Activated CD8-positive, alpha-beta T cell treated with anti-CD3 and anti-CD28 coated beads for 36 hours (primary cell): ENCODE measurements around the gene ZNF630. TPM values are rescaled to one million over a fixed set of nuclear protein-coding genes. Genes with fewer than 3 reads are reported as not detected.
"Not testable (repeated sequence)": the region's sequence is repeated elsewhere in the genome, so short reads cannot be mapped to it uniquely, and the experiment has no call there.

ENCODE experiments used
- ATAC-seq: fragments of 200-7000 bp; cut with Tn5 transposase; one replicate; pipeline ENCODE4 v1.10.0; 2021; ENCODE audit warnings: mild to moderate bottlenecking, moderate library complexity
- CTCF ChIA-PET: fragments of 350-600 bp; sonication (Branson Sonifier 250); formaldehyde crosslinking; loops from one replicate; lab custom pipeline; 2021; ENCODE audit warnings: antibody characterized with exemption; lab: Charles Lee
- POLR2A ChIA-PET: fragments of 350-600 bp; sonication (Branson Sonifier 250); formaldehyde crosslinking; loops from one replicate; lab custom pipeline; 2021; ENCODE audit warnings: antibody characterized with exemption; lab: Charles Lee
- DNase-seq: peaks from one replicate; pipeline ENCODE4 v3.0.0-alpha.2; 2020
- H3K27ac Mint-ChIP-seq: one replicate; pipeline ENCODE4 v1.8.0; 2021; ENCODE audit warnings: mild to moderate bottlenecking, mixed read lengths
- H3K27me3 Mint-ChIP-seq: one replicate; pipeline ENCODE4 v1.8.0; 2021; ENCODE audit warnings: mixed read lengths
- H3K36me3 Mint-ChIP-seq: one replicate; pipeline ENCODE4 v1.8.0; 2021; ENCODE audit warnings: low read depth, mixed read lengths
- H3K4me1 Mint-ChIP-seq: one replicate; pipeline ENCODE4 v1.8.0; 2021; ENCODE audit warnings: low read depth, mixed read lengths
- H3K4me3 Mint-ChIP-seq: one replicate; pipeline ENCODE4 v1.8.0; 2021; ENCODE audit warnings: mild to moderate bottlenecking, moderate library complexity, mixed read lengths
- H3K9me3 Mint-ChIP-seq: one replicate; pipeline ENCODE4 v1.8.0; 2021; ENCODE audit warnings: mixed read lengths
- intact Hi-C: fragments of 100-400 bp; cut with micrococcal nuclease; formaldehyde crosslinking; loops from one replicate; pipeline ENCODE4 v1.10.0; 2022
- total RNA-seq, 2 experiments: library from RNA; stranded (reverse); gene quantifications; one replicate each; pipeline ENCODE4 v1.2.3, GENCODE V29; 2021
- TF ChIP-seq, protein P1 (sequence below): fragments of 200-600 bp; IDR thresholded peaks from one replicate; pipeline ENCODE4 v1.8.0; 2022; ENCODE audit warnings: antibody characterized with exemption, mild to moderate bottlenecking

The ZNF630 gene
- total RNA-seq, 2 experiments from 2014 or later: 1.7 to 1.9 TPM

DNA sequence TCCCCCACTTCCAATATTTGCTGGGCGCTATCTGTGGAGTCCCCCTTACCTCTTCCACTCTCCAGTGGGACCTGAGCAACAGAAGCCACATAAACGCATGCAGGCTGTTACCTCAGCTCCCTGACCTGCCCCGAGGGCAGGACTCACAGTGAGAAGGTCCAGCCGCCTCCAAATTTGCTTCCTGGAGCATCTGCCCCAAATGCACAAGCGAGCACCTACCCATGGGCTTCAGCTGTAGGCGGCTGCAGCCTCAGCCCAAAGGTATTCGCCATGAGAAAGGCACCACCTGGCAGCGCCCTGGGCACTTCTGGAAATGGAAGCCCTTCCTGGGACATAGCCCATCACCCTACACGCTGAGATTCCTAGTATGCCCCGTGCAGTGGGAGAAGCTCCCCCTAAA lies 41.2 kb downstream of the ZNF630 start:
- Mint-ChIP-seq H3K27ac (no peak overlapping the region), H3K36me3 (no peaks in the 10 kb centered on the region), H3K4me1 (peaks cover 4% of the 10 kb centered on the region), H3K27me3 (no peaks in the 10 kb centered on the region), H3K4me3 (no peak overlapping the region), H3K9me3 (no peaks in the 10 kb centered on the region)
- POLR2A ChIA-PET: no interaction called here
- CTCF ChIA-PET: no interaction called here
- TF ChIP-seq, protein P1, sequence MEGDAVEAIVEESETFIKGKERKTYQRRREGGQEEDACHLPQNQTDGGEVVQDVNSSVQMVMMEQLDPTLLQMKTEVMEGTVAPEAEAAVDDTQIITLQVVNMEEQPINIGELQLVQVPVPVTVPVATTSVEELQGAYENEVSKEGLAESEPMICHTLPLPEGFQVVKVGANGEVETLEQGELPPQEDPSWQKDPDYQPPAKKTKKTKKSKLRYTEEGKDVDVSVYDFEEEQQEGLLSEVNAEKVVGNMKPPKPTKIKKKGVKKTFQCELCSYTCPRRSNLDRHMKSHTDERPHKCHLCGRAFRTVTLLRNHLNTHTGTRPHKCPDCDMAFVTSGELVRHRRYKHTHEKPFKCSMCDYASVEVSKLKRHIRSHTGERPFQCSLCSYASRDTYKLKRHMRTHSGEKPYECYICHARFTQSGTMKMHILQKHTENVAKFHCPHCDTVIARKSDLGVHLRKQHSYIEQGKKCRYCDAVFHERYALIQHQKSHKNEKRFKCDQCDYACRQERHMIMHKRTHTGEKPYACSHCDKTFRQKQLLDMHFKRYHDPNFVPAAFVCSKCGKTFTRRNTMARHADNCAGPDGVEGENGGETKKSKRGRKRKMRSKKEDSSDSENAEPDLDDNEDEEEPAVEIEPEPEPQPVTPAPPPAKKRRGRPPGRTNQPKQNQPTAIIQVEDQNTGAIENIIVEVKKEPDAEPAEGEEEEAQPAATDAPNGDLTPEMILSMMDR: no peak
- no peak for ATAC-seq
- intact Hi-C loops: no loop called here
- no peak for DNase-seq

DNA sequence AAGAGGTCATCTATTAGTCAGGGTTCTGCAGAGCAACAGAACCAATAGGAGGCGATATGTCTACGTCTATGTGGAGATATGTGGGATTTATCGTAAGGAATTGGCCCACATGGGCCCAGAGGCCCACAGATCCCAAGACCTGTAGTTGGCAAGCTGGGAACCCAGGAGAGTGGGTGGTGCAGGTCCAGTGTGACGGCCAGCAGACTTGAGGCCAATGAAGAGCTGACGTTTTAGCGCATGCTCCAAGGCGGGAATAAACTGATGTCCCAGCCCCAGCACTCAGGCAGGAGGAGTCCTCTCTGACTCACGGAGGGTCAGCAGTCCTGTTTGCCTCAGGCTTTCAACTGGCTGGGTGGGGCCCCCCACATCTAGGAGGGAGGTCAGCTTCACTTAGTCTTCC lies 43.3 kb downstream of the ZNF630 start:
- no peak for DNase-seq
- POLR2A ChIA-PET: no interaction called here
- TF ChIP-seq, protein P1: no peak
- H3K4me1 Mint-ChIP-seq: peaks cover 8% of the 10 kb centered on the region
- no peak overlapping the region for H3K4me3 Mint-ChIP-seq
- no peaks in the 10 kb centered on the region for H3K36me3 Mint-ChIP-seq
- CTCF ChIA-PET: interaction anchor here (1.0 to 3.7 kb wide), 7 partner anchors 42 to 198 kb away, joined by 3 to 27 read pairs (median 6); no protein-coding TSS in a partner anchor
- no peaks in the 10 kb centered on the region for H3K27me3 Mint-ChIP-seq
- intact Hi-C loops: no loop called here
- H3K27ac Mint-ChIP-seq: no peak overlapping the region
- ATAC-seq: no peak
- no peaks in the 10 kb centered on the region for H3K9me3 Mint-ChIP-seq

DNA sequence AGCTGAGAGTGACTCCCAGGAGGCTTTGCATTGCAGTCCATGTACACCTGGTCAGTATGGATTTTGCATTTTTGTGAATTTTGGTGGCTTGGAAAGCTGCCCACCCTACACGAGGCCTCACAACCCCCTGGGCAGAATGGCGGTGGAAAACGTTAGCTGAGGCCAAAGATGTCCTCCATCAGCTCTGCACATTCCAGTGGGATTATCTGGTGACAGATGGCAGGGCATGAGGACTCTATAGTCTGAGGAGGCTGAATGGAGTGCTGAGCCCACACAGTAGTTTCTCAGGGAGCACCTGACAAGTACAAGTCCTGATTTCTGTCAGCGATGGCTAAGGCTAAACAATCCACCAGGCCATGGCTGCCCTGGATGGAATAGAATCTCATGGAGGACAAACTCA lies 43.9 kb downstream of the ZNF630 start:
- DNase-seq, ATAC-seq, POLR2A ChIA-PET, H3K27ac Mint-ChIP-seq, H3K9me3 Mint-ChIP-seq, H3K27me3 Mint-ChIP-seq, H3K4me3 Mint-ChIP-seq, H3K36me3 Mint-ChIP-seq: not testable (repeated sequence)
- intact Hi-C loops: loop anchor here (2.0 kb wide), 1 partner anchor 195 kb away; no protein-coding TSS in a partner anchor
- H3K4me1 Mint-ChIP-seq: peaks cover 11% of the 10 kb centered on the region
- CTCF ChIA-PET: interaction anchor here (0.6 to 3.7 kb wide), 16 partner anchors 16 to 361 kb away, joined by 3 to 27 read pairs (median 4); partner anchors contain the start of gene ZNF81

DNA sequence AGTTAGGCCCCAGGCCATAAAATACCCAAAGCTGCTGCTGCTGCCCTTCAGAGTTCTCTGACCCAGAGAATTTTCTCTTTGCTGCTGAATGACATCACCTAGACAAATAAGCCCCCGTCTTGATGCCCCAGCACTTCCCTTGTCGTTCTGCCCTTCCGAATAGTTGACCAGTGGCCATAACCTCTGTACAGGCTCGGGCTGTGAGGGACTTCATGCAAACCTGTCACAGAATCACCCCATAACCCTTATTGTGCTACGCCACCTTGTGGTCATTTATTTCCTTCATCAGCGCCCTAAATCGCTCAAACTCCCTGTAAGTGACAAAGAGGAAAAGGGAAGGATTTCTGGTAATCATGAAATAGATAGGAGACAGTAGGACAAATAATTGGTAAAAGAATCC lies 45.9 kb downstream of the ZNF630 start:
- no peak overlapping the region for H3K4me3 Mint-ChIP-seq
- H3K9me3 Mint-ChIP-seq: peaks cover 2% of the 10 kb centered on the region
- TF ChIP-seq, protein P1: peak; percentile 44
- ChIA-PET CTCF (interaction anchor here (0.8 to 3.7 kb wide), 5 partner anchors 44 to 193 kb away, joined by 3 to 27 read pairs (median 11); partner anchors contain the start of gene ZNF81), POLR2A (no interaction called here)
- H3K27me3 Mint-ChIP-seq: no peaks in the 10 kb centered on the region
- no peaks in the 10 kb centered on the region for H3K36me3 Mint-ChIP-seq
- peak; percentile 51 for DNase-seq
- intact Hi-C loops: no loop called here
- H3K27ac Mint-ChIP-seq: peak overlapping the region; percentile 60
- H3K4me1 Mint-ChIP-seq: peaks cover 16% of the 10 kb centered on the region
- ATAC-seq: peak; percentile 37

DNA sequence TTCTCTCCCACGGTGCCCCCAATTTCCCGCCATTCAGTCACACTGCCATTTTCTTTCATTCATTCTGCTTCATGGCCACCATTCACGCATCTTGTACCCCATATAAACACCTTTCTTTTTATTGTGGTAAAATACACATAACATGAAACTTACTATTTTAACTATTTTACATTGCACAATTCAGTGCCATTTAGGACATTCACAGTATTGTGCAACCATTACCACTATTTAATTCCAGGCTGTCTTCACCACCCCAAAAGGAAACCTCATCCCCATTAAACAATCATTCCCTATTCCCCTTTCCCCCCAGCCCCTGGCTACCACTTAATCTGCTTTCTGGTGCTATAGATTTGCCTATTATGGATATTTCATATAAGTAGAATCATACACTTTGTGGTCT lies 48.7 kb downstream of the ZNF630 start:
- Mint-ChIP-seq H3K4me3 (no peak overlapping the region), H3K36me3 (no peaks in the 10 kb centered on the region), H3K9me3 (peaks cover 2% of the 10 kb centered on the region), H3K27ac (peak overlapping the region; percentile 52), H3K4me1 (peaks cover 16% of the 10 kb centered on the region), H3K27me3 (no peaks in the 10 kb centered on the region)
- POLR2A ChIA-PET: no interaction called here
- DNase-seq (no peak), ATAC-seq (no peak)
- intact Hi-C loops: no loop called here
- CTCF ChIA-PET: no interaction called here
- TF ChIP-seq, protein P1: no peak
